ENCODE results near the gene ZNF200.
"Not testable (repeated sequence)": the region's sequence is repeated elsewhere in the genome, so short reads cannot be mapped to it uniquely, and the experiment has no call there.

ZNF200 gene

GRCh38 chr16:3197694-3198333 is 37.1 kb downstream of the ZNF200 start:
- not testable (repeated sequence) for DNase-seq (ENCODE audit: low spot score)

DNA sequence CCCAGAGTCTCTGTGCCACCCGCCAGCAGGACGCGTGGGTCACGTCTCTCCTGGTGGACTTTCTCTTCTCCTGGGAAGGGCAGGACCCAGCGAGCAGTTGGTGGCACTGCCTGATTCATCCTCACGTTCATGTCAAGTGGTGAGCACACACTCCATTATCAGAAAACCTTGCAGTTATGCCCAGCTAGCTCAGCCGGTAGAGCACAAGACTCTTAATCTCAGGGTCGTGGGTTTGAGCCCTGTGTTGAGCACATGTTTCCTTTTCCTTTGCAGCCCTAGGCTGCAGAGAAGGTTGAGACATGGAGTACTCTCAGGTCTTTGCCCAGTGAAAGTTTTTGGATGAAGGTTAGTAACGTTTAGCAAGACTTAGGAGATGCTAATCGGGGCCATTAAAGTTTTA is 39.0 kb downstream of the ZNF200 start:
- no peak for DNase-seq (ENCODE audit: low spot score)

GRCh38 chr16:3194792-3195191 is 40.2 kb downstream of the ZNF200 start:
- no peak for DNase-seq (ENCODE audit: low spot score)

- DNase-seq (ENCODE audit: low spot score): no peak
These were observed 41.4 kb downstream of the ZNF200 start for GRCh38 chr16:3193221-3194212.

GRCh38 chr16:3192476-3193019 is 42.4 kb downstream of the ZNF200 start:
- DNase-seq (ENCODE audit: low spot score): no peak

GRCh38 chr16:3190949-3191353 is 44.0 kb downstream of the ZNF200 start:
- no peak for DNase-seq (ENCODE audit: low spot score)

GRCh38 chr16:3189869-3190268 is 45.1 kb downstream of the ZNF200 start:
- no peak for DNase-seq (ENCODE audit: low spot score)

DNA sequence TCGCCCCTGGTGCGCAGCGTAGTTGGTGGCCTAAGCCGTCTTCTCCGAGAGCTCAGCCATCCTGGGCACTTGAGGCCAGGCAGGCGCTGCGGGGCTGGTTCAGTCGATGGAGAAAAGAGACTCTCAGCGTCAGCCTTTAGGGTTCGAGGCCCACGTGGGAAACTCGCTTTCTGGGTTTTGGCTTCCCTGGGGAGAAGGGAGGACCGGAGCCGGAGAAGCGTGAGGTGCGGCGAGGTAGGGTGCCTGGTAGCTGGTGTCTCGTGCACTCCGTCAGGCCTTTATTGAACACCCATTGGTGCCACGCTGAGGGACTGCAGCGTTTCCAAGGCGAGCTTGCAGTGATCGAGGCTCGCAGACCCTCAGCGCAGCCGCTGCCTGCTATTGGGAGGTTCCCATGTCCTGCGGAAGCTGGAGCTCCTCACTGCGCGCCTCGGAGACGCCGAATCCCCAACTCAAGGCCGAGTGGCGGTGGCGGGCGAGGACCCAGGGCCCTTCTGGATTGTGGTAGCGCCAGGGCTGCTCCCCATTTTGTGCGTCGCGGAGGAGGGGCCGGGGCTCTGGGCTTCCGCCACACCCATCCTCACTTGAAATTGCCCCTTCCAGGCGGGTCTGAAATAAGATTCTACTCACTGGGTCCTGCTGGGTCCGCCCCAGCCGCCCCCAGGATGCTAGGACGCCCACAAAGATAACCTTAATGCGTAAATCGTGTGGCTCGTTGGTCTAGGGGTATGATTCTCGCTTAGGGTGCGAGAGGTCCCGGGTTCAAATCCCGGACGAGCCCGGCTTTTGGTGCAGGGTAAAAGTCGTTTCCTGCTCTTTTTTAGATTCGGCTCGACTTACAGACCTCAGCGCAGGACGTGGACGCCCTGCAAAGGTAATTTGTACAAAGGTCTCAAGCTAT is 45.8 kb downstream of the ZNF200 start:
- peak; percentile 77 for DNase-seq (ENCODE audit: low spot score)

- peak; percentile 71 for DNase-seq (ENCODE audit: low spot score)
These were observed 46.4 kb downstream of the ZNF200 start for GRCh38 chr16:3188675-3188924.

DNA sequence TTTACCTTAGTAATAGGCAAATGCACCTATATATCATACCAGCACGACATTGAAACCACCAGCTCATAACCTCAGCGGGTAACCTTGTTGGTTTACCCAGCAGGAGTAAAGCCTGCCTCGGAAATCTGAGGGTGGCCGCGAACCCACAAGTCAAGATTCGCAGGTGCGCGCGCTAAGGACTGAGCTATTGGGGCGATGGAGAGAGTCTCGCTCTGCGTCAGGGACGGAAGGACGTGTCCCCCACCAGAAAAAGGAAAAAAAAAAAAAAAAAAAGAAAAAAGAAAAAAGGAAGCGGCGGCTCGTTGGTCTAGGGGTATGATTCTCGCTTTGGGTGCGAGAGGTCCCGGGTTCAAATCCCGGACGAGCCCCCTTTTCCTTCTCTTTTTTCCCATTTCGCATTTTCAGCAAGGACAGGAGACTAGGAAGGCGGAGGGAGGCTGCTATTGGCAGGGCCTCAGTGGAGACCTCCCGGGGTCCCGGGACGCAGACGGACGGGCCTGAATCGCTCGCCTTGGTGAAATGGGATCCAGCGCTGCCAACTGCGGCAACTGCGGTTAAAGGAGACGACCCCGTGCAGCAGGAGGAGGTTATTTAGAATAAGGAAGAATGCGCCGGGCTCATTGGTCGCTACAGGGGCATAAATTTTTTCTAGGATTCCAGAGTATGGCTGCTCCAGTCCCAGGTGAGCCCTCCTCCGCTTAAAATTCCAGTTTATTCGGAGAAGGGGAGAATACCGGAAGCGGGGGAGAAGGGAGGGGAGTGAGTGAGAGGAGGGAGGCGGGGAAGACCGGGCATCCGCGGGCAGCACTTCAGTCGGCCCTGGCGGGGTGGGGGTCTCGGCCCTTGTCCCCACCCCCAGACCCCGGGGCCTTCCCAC is 46.9 kb downstream of the ZNF200 start, which contains the start of gene OR1F1:
TSS of gene OR1F1 (plus strand) at position 407 of the 877 bp plus-strand sequence.
- peak; percentile 66 for DNase-seq (ENCODE audit: low spot score)

DNA sequence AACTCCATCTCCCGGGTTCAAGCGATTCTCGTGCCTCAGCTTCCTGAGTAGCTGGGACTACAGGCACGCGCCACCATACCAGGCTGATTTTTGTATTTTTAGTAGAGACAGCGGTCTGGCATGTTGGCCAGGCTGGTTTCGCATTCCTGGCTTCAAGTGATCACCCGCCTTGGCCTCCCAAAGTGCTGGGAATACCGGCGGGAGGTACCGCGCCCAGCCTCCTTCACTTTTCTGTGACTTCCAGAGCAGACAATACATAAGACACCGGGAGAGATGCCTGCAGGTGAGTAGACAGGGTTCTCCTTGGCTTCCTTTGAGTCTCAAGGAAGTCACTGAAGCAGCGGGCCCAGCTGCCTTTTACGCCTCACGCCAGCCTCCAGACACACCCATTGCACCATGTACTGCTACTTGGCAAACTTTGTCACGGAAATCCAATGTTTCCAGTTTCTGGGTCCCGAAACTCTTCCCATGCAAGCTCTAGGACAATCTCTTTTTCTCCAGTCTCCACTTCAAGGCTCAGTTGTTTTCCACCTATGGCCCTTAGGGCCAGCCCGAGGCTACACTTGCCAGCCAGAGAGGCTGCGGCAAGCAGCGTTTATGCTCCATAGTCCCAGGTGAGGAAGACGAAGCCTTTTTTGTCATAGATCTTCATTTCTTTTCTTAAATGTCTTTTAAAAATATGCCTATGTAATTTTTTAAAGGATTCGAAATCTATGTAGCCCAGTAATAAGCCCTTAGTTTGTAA is 47.8 kb downstream of the ZNF200 start:
- DNase-seq (ENCODE audit: low spot score): no peak

DNA sequence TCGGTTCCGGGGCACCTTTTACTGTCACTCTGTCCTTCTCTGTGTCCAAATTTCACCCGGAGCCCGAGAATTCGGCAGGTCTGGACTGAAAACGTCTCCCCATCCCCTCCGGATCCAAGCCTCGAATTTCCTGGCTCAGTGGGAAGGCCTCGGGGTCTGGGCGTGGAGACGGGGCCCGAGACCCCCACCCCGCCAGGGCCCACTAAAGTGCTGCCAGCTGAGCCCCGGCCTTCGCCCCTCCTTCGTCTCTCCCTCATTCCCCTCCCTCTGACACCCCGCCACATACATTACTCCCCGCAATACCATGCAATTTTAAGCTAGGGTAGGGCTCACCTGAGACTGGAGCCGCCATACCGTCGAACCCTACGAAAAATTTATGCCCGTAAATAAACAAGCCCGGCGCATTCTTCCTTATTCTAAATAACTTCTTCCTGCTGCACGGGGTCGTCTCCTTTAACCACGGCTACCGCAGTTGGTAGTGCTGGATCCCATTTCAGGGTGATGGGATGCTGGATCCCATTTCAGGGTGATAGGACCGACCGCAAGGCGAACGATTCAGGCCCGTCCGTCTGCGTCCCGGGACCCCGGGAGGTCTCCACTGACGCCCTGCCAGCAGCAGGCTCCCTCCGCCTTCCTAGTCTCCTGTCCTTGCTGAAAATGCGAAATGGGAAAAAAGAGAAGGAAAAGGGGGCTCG is 51.4 kb downstream of the ZNF200 start:
- DNase-seq (ENCODE audit: low spot score): peak; percentile 62

GRCh38 chr16:3182608-3183444 is 52.1 kb downstream of the ZNF200 start:
- peak; percentile 88 for DNase-seq (ENCODE audit: low spot score)

DNA sequence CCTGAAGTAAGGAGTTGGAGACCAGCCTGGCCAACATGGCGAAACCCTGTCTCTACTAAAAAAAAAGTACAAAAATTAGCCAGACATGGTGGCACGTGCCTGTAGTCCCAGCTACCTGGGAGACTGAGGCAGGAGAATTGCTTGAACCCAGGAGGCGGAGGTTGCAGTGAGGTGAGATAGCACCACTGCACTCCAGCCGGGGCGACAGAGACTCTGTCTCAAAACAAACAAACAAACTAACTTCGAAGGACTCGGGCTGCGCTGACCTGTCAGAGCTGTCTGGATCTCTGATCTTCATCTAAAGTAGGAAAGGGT is 52.7 kb downstream of the ZNF200 start:
- DNase-seq (ENCODE audit: low spot score): not testable (repeated sequence)

- DNase-seq (ENCODE audit: low spot score): peak; percentile 52
These were observed 54.5 kb downstream of the ZNF200 start for GRCh38 chr16:3180445-3180878.

- no peak for DNase-seq (ENCODE audit: low spot score)
These were observed 55.3 kb downstream of the ZNF200 start for GRCh38 chr16:3179651-3180050.

GRCh38 chr16:3175157-3176093 is 59.5 kb downstream of the ZNF200 start:
- DNase-seq (ENCODE audit: low spot score): peak; percentile 75
